HEK293T (cell line): ENCODE results near the gene SLC7A7.
"Not testable (repeated sequence)": the region's sequence is repeated elsewhere in the genome, so short reads cannot be mapped to it uniquely, and the experiment has no call there.

Source experiments
- CTCF ChIA-PET: fragments of 350-600 bp; formaldehyde crosslinking; extraction: SDS; loops from one replicate; lab custom pipeline; 2021; ENCODE audit warnings: antibody characterized with exemption, inconsistent platforms; lab: Yijun Ruan, JAX
- POLR2A ChIA-PET: fragments of 350-600 bp; formaldehyde crosslinking; extraction: SDS; loops from one replicate; lab custom pipeline; 2020; ENCODE audit warnings: antibody characterized with exemption, inconsistent platforms; lab: Yijun Ruan, JAX
- DNase-seq: peaks from one replicate; pipeline ENCODE4 v3.0.0; 2012; ENCODE audit warnings: mixed read lengths; ENCODE audit errors: extremely low spot score
- ARNT ChIP-seq: fragments of 450-650 bp; IDR thresholded peaks from 2 replicates; pipeline ENCODE4 v1.6.1; 2017; ENCODE audit warnings: mild to moderate bottlenecking
- BHLHE40 ChIP-seq: fragments of 450-650 bp; IDR thresholded peaks from 2 replicates; pipeline ENCODE4 v1.6.1; 2016; ENCODE audit warnings: mild to moderate bottlenecking, moderate library complexity, borderline replicate concordance
- CTBP1 ChIP-seq: fragments of 450-650 bp; IDR thresholded peaks from 2 replicates; pipeline ENCODE4 v1.6.1; 2016; ENCODE audit warnings: borderline replicate concordance
- ELF4 ChIP-seq: fragments of 450-650 bp; IDR thresholded peaks from 2 replicates; pipeline ENCODE4 v1.6.1; 2017; ENCODE audit warnings: antibody characterized with exemption
- FOXA1 ChIP-seq: fragments of 450-650 bp; IDR thresholded peaks from 2 replicates; pipeline ENCODE4 v1.6.1; 2016; ENCODE audit warnings: mild to moderate bottlenecking
- FOXK2 ChIP-seq: fragments of 450-650 bp; IDR thresholded peaks from 2 replicates; pipeline ENCODE4 v1.6.1; 2016; ENCODE audit warnings: mild to moderate bottlenecking
- FOXM1 ChIP-seq: fragments of 450-650 bp; IDR thresholded peaks from 2 replicates; pipeline ENCODE4 v1.6.1; 2017; ENCODE audit warnings: mild to moderate bottlenecking, borderline replicate concordance
- HDGF ChIP-seq: fragments of 450-650 bp; IDR thresholded peaks from 2 replicates; pipeline ENCODE4 v1.6.1; 2017; ENCODE audit warnings: antibody characterized with exemption, borderline replicate concordance
- L3MBTL2 ChIP-seq: fragments of 450-650 bp; conservative IDR thresholded peaks from 2 replicates; pipeline ENCODE4 v1.6.1; 2016; ENCODE audit warnings: mild to moderate bottlenecking
- LEF1 ChIP-seq: fragments of 450-650 bp; IDR thresholded peaks from 2 replicates; pipeline ENCODE4 v1.6.1; 2017; ENCODE audit warnings: mild to moderate bottlenecking, borderline replicate concordance
- NFRKB ChIP-seq: fragments of 450-650 bp; IDR thresholded peaks from 2 replicates; pipeline ENCODE4 v1.6.1; 2016; ENCODE audit warnings: mild to moderate bottlenecking, moderate library complexity
- PKNOX1 ChIP-seq: fragments of 450-650 bp; IDR thresholded peaks from 2 replicates; pipeline ENCODE4 v1.6.1; 2016
- SP1 ChIP-seq: fragments of 450-650 bp; IDR thresholded peaks from 2 replicates; pipeline ENCODE4 v1.6.1; 2017
- SUZ12 ChIP-seq: fragments of 450-650 bp; IDR thresholded peaks from 2 replicates; pipeline ENCODE4 v1.6.1; 2016; ENCODE audit warnings: mild to moderate bottlenecking
- TARDBP ChIP-seq: fragments of 450-650 bp; IDR thresholded peaks from 2 replicates; pipeline ENCODE4 v1.6.1; 2016
- ZNF384 ChIP-seq: fragments of 450-650 bp; IDR thresholded peaks from 2 replicates; pipeline ENCODE4 v1.6.1; 2016

Gene SLC7A7

GRCh38 chr14:22778084-22778483 is 37.2 kb downstream of the SLC7A7 start:
- DNase-seq = no peak
- TF ChIP-seq SUZ12 = no peak
- no peak for TF ChIP-seq FOXK2
- no peak for TF ChIP-seq BHLHE40
- no peak for TF ChIP-seq SP1
- TF ChIP-seq FOXM1 = no peak
- no peak for TF ChIP-seq HDGF
- TF ChIP-seq ARNT = no peak
- TF ChIP-seq L3MBTL2 = no peak
- ChIA-PET POLR2A (interaction anchor here (1.9 kb wide), 1 partner anchor 12 kb away, joined by 8 read pairs; the partner anchor contains the start of gene OXA1L), CTCF (interaction anchor here (0.9 kb wide), 1 partner anchor 13 kb away, joined by 3 read pairs; no protein-coding TSS in a partner anchor)

GRCh38 chr14:22776849-22777248 is 38.4 kb downstream of the SLC7A7 start:
- CTCF ChIA-PET = interaction anchor here (0.7 to 0.8 kb wide), 2 partner anchors 13 to 46 kb away, joined by 3 read pairs; no protein-coding TSS in a partner anchor
- not testable (repeated sequence) for DNase-seq
- POLR2A ChIA-PET = interaction anchor here (3.0 kb wide), 1 partner anchor 11 kb away, joined by 11 read pairs; the partner anchor contains the start of gene OXA1L

GRCh38 chr14:22776215-22776614 is 39.0 kb downstream of the SLC7A7 start:
- no peak for DNase-seq
- CTCF ChIA-PET = interaction anchor here (0.8 kb wide), 1 partner anchor 47 kb away, joined by 3 read pairs; no protein-coding TSS in a partner anchor

GRCh38 chr14:22774011-22774706 is 41.1 kb downstream of the SLC7A7 start:
- no peak for DNase-seq
- ChIA-PET CTCF (interaction anchor here (0.6 to 1.2 kb wide), 2 partner anchors 79 to 663 kb away, joined by 5 read pairs; no protein-coding TSS in a partner anchor), POLR2A (interaction anchor here (0.6 to 3.0 kb wide), 3 partner anchors 8 to 14 kb away, joined by 3 to 11 read pairs (median 4); partner anchors contain the start of gene OXA1L)
- TF ChIP-seq ELF4 (no peak), LEF1 (no peak), L3MBTL2 (no peak), NFRKB (no peak), SP1 (no peak), ARNT (no peak), PKNOX1 (no peak), BHLHE40 (no peak)

More at GRCh38 chr14:22776215-22776614, 39.0 kb downstream of the SLC7A7 start:
- POLR2A ChIA-PET = interaction anchor here (3.0 kb wide), 1 partner anchor 10 kb away, joined by 11 read pairs; the partner anchor contains the start of gene OXA1L
- no peak for TF ChIP-seq SUZ12
- TF ChIP-seq NFRKB = no peak
- no peak for TF ChIP-seq HDGF
- no peak for TF ChIP-seq PKNOX1
- no peak for TF ChIP-seq FOXM1
- no peak for TF ChIP-seq FOXA1

GRCh38 chr14:22773162-22774010 is 41.8 kb downstream of the SLC7A7 start:
- no peak for DNase-seq
- POLR2A ChIA-PET = no interaction called here

GRCh38 chr14:22772725-22773124 is 42.5 kb downstream of the SLC7A7 start:
- no peak for DNase-seq
- ChIA-PET POLR2A (no interaction called here), CTCF (no interaction called here)
- TF ChIP-seq ZNF384 (no peak), FOXM1 (no peak), NFRKB (no peak), ARNT (no peak), FOXK2 (no peak), SP1 (no peak), PKNOX1 (no peak), TARDBP (no peak), CTBP1 (no peak), HDGF (no peak), SUZ12 (no peak), LEF1 (no peak), FOXA1 (no peak), ELF4 (no peak)

More at GRCh38 chr14:22773162-22774010, 41.8 kb downstream of the SLC7A7 start:
- CTCF ChIA-PET = interaction anchor here (1.2 kb wide), 1 partner anchor 80 kb away, joined by 5 read pairs; no protein-coding TSS in a partner anchor
- TF ChIP-seq ELF4 (no peak), PKNOX1 (no peak), L3MBTL2 (no peak), FOXK2 (no peak)
